HG03103 (cell line): ENCODE results near the gene IFT81.
"Not testable (repeated sequence)": the region's sequence is repeated elsewhere in the genome, so short reads cannot be mapped to it uniquely, and the experiment has no call there.

Experiments used
- ATAC-seq: cut with Tn5 transposase; IDR thresholded peaks from one replicate; pipeline ENCODE4 v1.9.1; 2021; ENCODE audit warnings: low read depth; ENCODE audit not compliant: unreplicated experiment

IFT81 gene

GRCh38 chr12:110107369-110108281, 16.5 kb upstream of the IFT81 start:
- no peak for ATAC-seq

- no peak for ATAC-seq
These were observed 15.7 kb upstream of the IFT81 start for GRCh38 chr12:110108309-110109036.

GRCh38 chr12:110109037-110109836, 14.9 kb upstream of the IFT81 start:
- ATAC-seq: no peak

GRCh38 chr12:110109837-110110535, 14.2 kb upstream of the IFT81 start:
- ATAC-seq: no peak

GRCh38 chr12:110111476-110112334, 12.5 kb upstream of the IFT81 start:
- no peak for ATAC-seq

DNA sequence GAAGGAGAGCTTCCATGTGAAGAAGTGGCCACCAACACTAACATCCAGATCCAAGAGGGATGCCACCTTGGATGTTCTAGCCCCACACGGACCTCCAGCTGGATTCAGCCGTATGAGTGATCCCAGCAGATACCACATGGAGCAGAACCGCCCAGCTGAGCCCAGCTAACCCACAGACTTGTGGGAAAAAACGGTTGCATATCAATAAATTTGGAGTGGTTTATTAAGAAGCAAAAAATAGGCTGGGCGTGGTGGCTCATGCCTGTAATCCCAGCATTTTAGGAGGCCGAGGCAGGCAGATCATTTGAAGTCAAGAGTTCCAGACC, 11.9 kb upstream of the IFT81 start:
- ATAC-seq: no peak

DNA sequence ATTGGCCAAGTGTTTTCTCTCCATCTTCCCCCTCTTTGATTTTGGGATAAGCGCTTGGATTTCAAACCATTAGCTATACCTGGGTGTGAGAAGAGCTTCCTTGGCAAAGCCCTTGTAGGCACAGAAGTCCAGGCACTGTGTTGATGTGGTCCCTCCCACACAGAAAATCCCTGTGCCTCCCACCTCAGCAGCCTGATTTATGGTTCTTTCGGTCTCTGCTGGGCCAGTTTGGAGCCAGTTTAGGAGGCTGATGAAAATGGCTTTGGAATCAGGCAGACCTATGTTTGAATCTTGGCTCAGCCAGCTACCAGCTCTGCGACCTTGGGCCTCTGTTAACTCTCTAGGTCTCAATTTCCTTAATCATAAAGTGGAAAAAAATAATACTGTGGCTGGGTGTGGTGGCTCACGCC, 9.6 kb upstream of the IFT81 start:
- ATAC-seq: no peak

DNA sequence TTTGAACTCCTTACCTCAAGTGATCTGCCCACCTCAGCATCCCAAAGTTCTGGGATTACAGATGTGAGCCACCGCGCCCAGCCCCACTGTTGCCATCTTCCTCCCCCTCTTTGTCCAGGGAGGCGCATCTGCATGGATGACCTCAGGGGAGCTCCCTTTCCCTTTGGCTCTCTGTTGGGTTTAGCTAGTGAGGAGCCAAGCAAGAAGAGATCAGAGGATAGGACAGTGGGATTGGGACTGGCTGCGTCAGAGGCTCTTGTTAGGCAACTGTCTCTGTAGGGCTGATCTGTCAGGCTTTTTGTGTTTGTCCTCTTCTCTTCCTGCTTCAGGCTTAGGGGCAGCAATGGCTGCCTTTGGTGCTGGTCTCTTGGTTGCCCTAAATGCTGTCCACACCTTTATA, 8.5 kb upstream of the IFT81 start:
- no peak for ATAC-seq

DNA sequence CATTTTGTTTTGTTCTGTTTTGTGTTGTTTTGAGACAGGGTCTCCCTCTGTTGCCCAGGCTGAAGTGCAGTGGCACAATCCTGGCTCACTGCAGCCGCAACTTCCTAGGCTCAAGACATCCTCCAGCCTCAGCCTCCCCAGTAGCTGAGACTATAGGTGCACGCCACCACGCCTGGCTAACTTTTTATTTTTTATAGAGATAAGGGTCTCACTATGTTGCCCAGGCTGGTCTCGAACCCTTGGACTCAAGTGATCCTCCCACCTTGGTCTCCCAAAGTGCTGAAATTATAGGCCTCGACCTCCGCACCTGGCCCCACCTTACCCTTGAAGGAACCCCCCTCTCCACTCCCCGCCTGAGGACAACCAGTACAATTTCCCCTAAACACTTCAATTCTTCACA, 7.5 kb upstream of the IFT81 start:
- no peak for ATAC-seq

DNA sequence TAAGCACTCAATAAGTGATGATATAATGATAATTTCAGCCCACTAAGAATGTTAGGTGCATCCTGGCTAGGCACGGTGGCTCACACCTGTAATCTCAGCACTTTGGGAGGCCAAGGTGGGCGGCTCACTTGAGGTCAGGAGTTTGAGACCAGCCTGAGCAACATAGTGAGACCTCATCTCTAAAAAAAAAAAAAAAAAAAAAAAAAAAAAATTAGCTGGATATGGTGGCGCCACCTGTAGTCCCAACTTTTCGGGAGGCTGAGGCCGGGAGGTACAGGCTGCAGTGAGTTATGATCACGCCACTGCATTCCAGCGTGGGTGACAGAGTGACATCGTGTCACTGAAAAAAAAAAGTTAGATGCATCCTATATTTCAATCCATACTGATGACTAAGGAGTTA, 6.9 kb upstream of the IFT81 start:
- not testable (repeated sequence) for ATAC-seq

GRCh38 chr12:110117956-110118685, 6.0 kb upstream of the IFT81 start:
- no peak for ATAC-seq

DNA sequence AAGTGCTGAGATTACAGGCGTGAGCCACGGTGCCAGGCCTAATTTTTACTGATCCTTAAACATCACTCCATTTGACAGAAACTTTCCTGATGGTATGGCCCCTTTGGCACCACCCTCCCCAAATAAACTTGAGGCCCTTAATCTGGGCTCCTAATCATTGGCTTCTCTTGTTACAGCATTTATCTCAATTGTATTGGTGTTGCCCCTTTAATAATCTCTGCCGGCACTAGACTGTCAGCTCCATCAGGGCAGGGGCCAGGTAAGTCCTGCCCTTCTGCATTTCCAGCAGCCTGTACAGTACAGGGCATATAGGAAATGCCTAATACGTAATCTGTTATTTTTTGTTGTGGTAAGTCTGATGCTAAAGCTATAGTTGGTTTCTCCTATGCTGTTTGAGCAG, 1.2 kb upstream of the IFT81 start:
- no peak for ATAC-seq

- no peak for ATAC-seq
These were observed 263 bp upstream of the IFT81 start for GRCh38 chr12:110123919-110124268.

GRCh38 chr12:110126557-110126956, 2.4 kb downstream of the IFT81 start:
- ATAC-seq: no peak

GRCh38 chr12:110134691-110135411, 10.7 kb downstream of the IFT81 start:
- no peak for ATAC-seq

DNA sequence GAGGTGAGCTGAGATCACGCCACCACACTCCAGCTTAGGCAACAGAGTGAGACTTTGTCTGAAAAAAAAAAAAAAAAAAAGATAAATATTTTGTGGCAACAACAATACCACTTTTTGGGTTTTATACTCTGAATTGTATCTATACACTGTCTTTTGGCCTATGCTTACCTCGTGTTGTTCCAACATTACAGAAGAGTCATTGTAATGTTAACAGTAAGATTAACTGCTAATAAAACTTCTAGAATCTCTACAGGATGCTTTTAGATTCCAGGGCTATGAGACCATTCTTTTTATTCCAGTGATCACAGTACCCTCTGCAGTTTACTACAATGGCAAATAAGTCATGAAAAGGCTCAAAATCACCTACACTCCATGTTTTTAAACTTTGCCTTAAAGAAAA, 11.6 kb downstream of the IFT81 start:
- ATAC-seq: no peak

DNA sequence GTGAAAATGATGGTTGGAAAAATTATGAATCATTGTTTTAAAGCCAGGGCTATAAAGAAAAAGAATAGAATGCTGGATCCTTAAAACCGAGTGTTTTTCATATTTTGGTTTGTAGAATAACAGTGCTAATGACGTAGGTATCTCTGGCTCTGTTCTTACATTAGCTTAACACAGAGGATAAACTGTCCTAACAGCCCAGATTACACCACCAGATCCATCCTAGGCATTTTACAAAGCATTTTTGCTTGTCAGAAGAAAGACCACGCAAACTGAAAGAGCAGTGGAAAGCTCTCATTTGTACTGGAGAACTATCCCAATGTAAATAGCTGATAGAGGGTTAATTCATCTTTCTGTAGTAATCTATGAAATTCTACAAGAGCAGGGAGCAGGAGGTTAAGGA, 13.6 kb downstream of the IFT81 start:
- no peak for ATAC-seq

- no peak for ATAC-seq
These were observed 17.2 kb downstream of the IFT81 start for GRCh38 chr12:110141389-110141788.
